RWPE1 (cell line): ENCODE measurements around the gene EIF3M.

ENCODE experiments used
- CTCF ChIA-PET: fragments of 350-600 bp; sonication (Branson Sonifier 250); formaldehyde crosslinking; extraction: SDS; loops from one replicate; lab custom pipeline; 2021; lab: Yijun Ruan, JAX
- POLR2A ChIA-PET: fragments of 400-600 bp; formaldehyde crosslinking; extraction: SDS; loops from one replicate; lab custom pipeline; 2020; ENCODE audit warnings: antibody characterized with exemption; ENCODE audit not compliant: low non-redundant PET; lab: Yijun Ruan, JAX
- DNase-seq: peaks from one replicate; pipeline ENCODE4 v3.0.0; 2012; ENCODE audit warnings: low spot score
- H3K27ac ChIP-seq: fragments of 450-650 bp; 2 replicates; pipeline ENCODE4 v1.5.1; 2017
- TF ChIP-seq, protein P1 (sequence below): fragments of 450-650 bp; conservative IDR thresholded peaks from 2 replicates; pipeline ENCODE4 v1.5.1; 2017; ENCODE audit warnings: low read depth, mild to moderate bottlenecking

Gene EIF3M

DNA sequence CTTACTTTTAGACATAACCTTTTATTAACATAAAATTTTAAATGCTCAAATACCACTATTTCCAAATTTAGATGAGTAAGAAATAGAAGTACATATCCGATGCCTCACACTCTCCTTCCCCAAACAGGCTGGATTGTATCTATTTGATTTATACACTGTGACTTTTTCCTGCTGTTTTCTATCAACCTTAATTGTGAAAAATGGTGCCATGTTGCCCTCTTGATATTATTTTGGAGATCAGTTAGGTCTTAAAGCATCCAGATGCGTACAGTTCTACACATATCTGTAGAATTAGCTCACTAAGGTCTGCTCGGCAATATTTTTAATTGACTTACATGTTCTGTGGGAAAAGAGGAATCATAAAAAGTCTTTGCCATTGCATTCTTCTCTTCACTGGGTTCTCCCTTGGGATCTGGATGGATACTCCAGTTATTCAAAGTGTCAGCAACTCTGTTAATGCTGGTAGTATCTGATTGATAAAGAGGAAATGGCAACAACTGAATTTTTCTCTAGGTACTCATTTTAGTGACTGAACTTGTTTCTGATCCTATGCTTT is 27.2 kb downstream of the EIF3M start:
- CTCF ChIA-PET: no interaction called here
- no peak overlapping the region for H3K27ac ChIP-seq
- POLR2A ChIA-PET: no interaction called here
- TF ChIP-seq, protein P1, sequence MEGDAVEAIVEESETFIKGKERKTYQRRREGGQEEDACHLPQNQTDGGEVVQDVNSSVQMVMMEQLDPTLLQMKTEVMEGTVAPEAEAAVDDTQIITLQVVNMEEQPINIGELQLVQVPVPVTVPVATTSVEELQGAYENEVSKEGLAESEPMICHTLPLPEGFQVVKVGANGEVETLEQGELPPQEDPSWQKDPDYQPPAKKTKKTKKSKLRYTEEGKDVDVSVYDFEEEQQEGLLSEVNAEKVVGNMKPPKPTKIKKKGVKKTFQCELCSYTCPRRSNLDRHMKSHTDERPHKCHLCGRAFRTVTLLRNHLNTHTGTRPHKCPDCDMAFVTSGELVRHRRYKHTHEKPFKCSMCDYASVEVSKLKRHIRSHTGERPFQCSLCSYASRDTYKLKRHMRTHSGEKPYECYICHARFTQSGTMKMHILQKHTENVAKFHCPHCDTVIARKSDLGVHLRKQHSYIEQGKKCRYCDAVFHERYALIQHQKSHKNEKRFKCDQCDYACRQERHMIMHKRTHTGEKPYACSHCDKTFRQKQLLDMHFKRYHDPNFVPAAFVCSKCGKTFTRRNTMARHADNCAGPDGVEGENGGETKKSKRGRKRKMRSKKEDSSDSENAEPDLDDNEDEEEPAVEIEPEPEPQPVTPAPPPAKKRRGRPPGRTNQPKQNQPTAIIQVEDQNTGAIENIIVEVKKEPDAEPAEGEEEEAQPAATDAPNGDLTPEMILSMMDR: no peak
- no peak for DNase-seq

DNA sequence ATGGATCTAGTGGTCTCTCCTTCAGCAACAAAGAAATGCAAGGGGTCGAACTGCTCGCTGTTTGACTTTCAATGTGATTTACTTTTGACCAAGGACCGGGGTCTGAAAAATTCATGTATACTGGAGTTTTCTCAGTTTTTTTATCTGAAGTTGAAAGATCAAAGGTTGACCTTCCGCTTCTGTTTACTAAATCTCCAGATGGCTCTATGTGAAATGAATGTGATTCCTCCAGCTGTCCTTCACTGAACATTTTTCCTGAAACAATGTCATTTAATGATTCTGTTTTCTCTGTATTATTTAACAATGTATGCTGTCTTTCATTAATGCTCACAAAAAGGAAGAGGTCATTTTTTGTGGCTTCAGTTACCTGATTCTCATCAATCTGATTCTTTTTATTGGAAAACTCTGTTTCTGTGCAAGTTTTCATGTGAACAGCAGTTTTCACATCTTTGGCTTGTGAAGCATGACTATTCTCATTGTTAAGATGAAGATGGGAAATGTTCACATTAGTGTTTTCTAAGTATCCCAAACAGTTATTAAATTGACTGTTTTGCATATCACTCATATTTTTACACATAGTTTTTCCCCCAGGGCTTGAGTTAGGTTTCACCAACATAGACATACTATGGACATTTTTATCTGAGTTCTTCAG is 30.0 kb downstream of the EIF3M start:
- POLR2A ChIA-PET: no interaction called here
- DNase-seq: no peak
- TF ChIP-seq, protein P1: no peak
- CTCF ChIA-PET: no interaction called here
- no peak overlapping the region for H3K27ac ChIP-seq

DNA sequence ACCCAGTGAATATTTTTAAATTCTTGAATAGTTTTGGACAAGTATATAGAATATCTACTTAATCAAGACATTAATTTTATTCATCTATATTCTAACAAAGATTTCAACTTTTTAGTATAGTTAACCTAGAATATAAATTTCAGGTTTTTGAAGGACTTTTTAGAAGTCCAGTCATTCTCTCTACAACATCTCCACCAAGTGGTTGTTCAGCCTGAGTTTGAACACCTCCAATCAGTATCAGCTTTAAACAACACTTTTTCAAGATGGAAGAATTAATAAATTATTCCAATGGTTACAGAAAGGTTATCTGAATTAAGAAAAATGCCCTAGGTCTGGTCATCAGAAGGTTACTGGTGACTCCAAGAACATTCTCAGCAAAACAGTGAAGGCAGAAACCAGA is 31.8 kb downstream of the EIF3M start:
- POLR2A ChIA-PET: no interaction called here
- H3K27ac ChIP-seq: no peak overlapping the region
- CTCF ChIA-PET: interaction anchor here (1.1 kb wide), 1 partner anchor 210 kb away, joined by 5 read pairs; no protein-coding TSS in a partner anchor
- no peak for DNase-seq
- TF ChIP-seq, protein P1: no peak

DNA sequence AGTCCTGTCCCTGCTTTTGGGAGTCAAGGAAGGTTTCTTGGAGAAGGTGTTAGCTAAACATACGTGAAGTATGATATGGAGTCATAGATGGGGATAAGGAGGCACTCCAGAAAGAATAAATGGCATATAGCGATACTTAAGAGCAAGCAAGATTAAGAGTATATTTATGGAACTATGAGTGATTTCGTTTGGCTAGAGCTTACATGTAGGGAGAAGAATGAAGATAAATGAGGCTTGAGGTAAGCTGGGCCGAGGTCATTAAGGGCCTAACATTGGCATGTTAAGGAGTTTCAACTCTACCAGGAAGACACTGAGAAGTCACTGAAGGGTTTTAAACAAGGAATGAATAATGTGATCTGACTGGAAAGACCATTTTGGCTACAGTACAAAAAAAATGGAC is 33.3 kb downstream of the EIF3M start:
- CTCF ChIA-PET: no interaction called here
- H3K27ac ChIP-seq: no peak overlapping the region
- POLR2A ChIA-PET: no interaction called here
- TF ChIP-seq, protein P1: no peak
- no peak for DNase-seq

DNA sequence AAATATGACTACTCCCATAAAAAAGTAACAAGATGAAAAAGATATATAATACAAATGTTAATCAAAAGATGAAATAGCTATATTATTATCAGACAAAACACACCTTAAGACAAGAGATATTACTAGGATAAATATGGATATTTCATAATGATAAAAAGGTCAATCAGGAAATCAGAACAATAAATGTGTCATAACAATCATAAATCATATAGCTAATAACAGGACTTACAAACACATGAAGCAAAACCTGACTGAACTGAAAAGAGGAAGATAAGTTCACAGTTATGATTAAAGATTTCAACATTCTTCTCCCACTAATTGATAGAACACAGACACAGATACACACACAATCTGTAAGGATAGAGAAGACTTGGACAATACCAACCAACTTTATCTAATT is 47.2 kb downstream of the EIF3M start:
- no peak for DNase-seq
- TF ChIP-seq, protein P1: no peak
- CTCF ChIA-PET: interaction anchor here (0.7 kb wide), 1 partner anchor 301 kb away, joined by 4 read pairs; no protein-coding TSS in a partner anchor

DNA sequence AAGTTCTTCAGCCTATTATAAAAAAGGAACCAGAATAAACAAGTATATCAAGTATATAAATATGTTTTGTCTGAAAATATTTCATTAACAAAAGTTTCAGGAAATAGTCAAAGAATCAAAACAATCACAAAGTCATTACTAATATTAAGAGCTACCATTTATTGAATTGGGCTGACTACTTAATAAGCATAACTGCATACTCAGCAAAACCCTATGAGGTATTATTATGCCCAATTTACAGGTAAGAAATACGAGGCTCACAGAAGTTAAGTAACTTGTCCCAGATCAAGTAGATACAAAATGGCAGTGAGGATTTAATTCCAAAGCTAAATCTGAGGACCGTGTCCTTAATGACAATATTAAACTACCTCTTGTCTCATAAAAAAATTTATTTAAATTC is 52.2 kb downstream of the EIF3M start:
- H3K27ac ChIP-seq: no peak overlapping the region
- CTCF ChIA-PET: interaction anchor here (0.7 kb wide), 1 partner anchor 9 kb away, joined by 4 read pairs; no protein-coding TSS in a partner anchor

More for the DNA sequence above, 47.2 kb downstream of the EIF3M start:
- H3K27ac ChIP-seq: no peak overlapping the region
- POLR2A ChIA-PET: no interaction called here

More for the DNA sequence above, 52.2 kb downstream of the EIF3M start:
- TF ChIP-seq, protein P1: no peak
- no peak for DNase-seq
- POLR2A ChIA-PET: no interaction called here
